ENCODE data around the gene CRYBB1.

Gene CRYBB1

DNA sequence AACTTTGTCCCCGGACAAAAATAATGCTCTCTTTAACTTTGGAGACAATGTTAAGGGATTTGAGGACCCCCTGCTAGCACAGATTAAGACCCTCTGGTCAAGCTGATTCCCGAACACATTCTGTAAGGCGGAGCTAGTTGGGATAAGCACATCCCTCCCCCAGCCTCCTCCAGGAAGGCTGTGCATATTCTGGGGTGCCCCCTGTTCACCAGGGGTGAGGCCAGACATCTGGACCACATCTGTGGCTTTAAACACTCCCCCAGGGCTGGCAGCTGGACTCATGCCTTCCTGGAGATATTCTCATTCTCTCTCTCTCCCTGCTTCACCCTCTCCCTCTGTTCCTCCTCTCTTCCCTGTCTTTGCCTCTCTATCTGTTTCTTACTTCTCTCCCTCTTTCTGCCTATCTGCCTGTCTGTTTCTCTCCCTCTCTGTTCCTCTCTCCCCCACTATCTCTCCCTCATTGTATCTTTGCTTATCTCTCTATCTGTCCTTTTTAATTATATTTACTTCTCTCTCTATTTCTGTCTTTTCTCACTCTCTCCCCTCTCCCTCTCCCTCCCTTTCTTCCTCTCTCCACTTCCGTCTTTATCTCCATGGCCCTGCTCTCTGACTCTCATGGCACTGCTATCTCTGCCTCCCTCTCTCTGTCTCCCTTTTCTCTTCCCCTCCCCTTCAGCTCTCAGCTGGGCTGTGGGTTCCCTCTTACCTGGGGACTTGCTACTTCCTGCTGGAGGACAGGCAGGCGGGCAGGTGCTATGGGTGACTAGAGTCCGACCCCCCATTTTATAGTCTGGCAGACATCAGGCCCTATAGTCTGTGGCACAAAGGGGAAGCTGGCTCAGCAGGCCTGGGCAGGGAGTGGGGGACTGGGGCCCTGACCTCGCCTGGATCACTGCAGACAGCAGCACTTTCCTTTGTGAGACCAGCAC lies at the start of gene CRYBB1:
Gene CRYBB1, minus strand, starts transcription at position 757 of the 929 bp plus-strand sequence. CDS start 1,708 bp downstream, outside the sequence.
- DNase-seq = no peak

DNA sequence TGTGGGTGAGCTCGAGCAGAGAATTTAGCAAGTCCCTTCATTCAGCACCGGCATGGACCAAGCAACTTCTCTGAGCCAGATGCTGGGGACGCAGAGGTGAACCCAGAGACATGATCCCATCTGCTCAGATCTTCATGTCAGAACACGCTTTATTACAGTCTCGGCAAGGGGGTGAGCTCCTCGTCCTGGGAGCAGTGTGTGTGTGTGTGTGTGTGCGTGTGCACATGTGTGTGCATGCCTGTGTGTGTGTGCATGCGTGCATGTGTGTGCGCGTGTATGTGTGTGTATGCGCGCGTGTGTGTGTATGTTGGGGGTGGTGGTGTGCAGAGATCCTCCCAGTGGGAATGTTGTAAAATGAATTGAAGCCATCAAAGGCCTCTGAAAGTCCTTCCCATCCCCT lies 49.3 kb upstream of the CRYBB1 start:
- no peak for DNase-seq

DNA sequence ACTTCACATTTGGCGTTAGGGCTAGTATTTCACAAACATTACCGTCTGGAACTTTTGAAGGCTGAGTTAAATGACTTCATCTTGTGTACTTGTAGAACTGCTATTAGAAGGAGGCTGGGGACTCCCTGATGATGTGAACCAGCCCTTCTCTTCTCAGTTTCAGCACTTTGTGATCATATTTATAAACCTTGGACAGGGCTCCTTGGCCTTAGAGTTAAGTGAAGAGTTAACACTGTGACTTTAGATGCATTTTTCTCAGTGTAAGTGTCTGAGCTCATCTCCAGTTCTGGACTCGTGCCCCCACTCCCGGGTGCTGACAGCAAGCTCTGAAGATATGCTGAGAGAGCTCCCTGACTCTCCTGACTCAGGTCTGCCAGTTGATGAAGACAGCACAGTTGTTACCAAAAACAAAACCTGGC lies 48.0 kb upstream of the CRYBB1 start:
- no peak for DNase-seq

DNA sequence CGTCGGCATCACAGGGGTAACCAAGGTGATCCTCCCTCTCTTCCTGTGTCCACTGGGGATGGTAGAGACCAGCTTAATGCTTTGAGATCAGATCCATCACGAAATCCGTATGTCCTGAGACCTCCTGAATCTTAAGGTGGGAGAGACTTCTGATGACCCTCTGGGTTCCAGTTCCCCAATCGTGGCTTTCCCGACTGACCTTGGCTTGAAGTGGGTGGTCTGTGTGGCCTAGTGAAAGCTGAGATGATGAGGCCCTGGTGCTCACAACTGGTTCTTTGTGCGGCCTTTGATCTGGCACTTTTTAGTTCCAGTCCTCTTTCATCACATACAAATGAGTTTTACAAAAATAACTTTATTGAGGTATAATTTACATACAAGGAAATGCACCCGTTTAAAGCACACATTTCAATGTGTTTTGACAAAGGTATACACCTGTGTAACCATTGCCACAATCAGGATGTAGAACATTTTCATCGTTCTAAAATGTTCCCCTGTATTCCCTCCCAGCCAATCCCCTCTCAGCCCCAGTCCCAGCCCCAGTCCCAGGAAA lies 45.6 kb upstream of the CRYBB1 start:
- no peak for DNase-seq

DNA sequence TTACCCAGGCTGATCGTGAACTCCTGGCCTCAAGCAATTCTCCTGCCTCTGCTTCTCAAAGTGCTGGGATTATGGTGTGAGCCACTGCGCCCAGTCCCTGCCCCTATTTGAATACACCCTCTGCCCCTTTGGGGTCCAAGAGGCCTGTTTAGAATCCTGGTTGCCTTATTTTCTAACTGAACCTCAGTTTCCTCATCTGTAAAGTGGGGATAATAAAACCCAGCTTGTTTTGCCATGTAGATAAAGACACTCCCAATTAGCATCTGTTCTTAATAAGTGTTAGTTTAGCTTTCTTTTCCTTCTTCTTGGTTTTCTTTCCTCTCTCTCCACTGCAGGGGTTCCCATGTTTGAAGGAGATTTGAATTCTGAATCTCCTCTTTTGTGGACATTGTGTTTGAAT lies 44.3 kb upstream of the CRYBB1 start:
- no peak for DNase-seq

DNA sequence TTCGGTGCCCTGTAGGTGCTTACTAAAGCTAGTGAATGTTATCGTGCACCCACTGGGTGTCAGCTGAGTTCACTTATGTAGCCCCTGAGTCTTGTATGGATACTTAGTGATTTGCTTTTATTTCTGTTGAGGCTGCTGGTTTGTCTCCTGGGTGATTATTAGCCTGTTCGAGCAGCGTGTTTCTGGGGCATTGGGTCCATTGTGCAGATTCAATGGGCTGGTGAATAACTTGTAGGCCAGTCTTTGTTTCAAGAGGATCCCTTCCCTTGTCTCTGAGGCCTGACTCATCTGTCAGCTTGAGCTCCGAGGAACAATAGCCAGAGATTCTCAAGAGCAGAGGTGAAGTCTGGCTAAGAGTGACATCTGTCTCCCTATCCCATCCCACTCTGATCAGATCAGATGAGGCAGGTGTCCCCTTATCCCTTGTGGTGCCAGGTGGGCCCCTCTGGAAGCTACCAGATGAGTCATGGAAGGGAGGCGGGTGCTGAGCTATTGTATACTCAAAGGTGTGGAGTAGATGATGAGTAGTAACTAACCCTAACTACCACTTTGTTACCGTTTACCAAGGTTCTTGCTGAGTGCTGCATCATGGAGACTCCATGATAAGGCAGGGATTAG lies 43.2 kb upstream of the CRYBB1 start:
- no peak for DNase-seq

DNA sequence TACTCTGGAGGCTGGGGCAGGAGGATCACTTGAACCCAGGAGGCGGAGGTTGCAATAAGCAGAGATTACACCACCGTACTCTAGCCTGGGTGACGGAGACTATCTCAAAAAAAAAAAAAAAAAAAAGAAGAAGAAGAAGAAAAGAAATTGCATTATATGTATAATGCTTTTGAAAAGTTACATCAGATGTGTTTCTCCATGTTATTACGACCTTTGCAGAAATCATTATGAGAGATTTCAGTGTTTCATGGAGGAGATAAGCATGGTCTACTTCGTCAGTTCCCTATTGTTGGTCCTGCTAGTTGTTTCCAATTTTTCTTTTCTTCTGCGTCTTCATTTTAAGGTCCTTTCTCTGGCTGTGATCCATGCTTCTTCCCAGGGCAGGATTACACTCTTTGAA lies 42.5 kb upstream of the CRYBB1 start:
- no peak for DNase-seq

DNA sequence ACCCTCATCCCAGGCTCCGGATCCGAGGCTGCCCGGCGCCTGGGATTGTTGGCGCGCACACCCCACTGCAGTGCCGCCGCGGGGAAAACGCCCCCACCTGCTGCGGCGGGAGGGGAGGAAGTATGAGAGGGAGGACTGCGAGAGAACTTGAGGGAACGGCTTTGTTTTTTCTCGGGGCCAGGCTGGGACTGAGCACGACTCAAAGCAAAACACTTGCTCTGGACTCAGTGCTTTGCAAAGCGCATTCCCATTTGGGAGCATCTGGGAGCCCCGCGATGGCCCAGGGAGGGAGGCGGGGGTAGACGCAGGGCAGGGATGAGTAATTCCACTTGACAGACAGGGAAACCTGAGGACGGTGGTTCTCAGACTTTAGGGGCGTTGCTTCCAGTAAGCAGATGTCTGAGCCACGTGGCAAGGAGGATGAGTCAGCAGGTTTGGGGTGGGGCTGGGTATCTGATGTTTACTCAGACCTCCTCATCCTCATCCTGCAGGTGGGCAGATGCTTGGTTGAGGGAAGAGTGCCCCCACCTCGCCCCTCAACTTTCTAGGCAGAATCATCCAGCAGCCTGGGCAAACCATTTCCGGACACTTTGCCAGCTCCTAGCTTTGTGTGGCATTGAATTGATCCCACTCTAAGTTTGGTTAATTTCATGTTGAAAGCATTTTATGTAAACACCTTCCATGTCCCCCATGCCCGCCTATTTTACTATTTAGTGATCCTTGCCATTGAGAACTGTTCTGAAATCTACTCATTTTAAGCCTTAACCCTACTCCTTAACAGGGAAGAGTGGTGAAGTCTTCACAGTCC lies 41.0 kb upstream of the CRYBB1 start:
- DNase-seq = peak; percentile 85

DNA sequence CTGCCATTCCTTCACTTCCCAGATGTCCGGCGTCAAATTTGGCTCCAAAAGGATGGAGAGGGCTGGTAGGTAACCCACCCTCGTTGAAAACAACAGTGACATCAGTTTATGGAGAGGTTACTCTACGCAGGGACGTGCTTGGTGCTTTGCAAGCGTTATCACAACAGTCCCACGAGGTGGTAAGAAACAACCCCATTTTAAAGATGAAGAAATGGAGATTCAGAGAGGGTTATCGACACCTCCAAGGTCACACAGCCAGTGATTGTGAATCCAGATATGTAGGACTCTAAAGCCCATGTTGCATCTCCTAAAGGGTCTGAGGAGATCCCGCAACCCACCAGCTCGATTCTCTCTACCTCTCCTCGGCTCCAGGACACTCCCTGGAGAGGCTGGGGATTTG lies 40.3 kb upstream of the CRYBB1 start:
- DNase-seq = no peak

DNA sequence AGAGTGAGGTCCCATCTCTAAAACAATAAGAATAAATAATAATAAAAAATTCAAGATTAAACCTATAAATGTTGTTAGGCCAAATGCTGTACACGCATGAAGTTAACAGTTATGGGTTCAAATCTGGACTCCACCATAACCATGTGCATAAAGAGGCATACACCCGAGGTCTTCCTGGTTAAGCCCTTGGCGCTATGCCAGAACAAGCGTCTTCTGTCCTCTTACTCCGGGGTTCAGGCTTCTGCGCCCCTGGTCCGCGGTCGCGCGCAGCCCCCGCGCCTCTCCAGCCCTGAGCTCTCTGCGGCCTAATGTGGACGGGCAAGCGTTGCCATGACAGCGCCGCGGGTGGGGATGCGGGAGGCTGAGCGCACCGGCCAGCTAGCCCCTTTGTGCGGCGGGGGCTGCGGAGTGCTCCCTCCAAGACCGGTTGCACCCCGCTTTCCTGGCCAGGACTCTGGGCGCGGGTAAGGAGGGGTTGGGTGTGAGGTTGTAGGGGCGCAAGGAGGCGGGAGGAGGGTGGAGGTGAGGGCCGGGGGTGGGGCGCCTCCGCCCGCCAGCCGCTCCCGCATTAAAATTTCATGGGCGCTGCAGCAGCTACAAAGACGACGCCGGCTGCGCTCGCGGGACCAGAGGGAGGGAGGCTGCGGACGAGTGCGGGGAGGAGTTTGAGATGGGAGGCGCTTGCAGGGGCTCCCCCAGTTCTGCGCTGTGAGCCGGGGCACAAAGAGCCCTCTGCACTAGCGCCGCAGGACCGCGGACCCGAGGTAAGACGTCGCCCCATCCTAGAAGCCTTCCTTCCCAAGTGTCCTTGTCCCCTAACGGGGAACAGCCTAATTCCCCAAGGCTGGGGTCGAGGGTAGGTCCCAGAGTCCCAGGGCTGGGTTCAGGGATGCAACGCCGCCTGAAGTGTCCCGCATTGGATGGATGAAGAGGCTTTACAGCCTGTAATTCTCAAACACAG lies 39.3 kb upstream of the CRYBB1 start, which contains the start of gene MIAT:
Gene MIAT, plus strand, starts transcription at position 698 of the 961 bp plus-strand sequence.
- DNase-seq = peak; percentile 74

DNA sequence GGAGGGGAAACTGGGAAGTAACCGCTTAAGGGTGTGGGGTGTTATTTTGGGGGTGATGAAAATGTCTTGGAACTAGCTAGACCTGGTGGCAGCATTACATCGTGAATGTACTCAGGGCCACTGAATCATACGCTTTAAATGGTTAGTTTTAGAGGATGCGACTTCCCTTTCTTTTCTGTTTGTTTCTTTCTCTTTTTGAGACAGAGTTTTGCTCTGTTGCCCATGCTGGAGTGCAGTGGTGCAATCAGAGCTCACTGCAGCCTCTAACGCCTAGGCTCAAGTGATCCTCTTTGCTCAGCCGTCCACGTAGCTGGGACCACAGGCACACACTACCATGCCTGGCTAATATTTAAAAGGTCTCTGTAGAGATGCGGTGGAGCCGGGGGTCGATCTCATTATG lies 34.0 kb upstream of the CRYBB1 start:
- no peak for DNase-seq

DNA sequence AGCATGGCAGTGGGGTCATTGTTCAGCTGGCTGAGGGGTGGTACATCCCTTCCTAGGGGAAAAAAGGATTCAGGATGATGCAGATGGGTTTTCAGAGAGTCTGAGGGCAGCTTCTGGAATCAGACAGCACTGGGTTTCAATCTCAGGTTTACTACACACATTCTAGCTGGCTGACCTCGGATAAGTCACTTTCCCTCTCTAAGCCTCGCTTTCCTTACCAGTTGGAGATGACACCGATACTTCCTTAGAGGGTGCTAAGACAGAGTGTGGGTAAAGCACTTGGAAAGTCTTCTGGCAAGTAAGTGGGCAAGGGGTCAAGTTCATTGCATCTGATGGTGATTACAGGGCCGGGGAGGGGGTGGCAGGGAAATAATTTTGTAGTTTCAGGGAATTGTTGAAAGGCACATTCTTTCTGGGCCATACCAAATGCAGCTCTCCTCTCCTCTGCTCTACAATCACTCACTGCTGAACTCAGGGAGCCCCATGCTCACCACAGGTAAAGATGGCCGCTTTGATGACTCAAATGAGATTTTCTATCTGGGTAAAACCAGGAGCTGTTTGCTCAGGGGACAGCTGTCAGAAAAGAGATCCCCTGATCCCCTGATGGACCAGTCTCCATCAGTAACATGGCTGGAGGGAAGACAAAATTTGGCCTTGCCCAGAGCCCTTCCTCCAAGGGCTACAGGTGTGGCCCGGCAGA lies 33.0 kb upstream of the CRYBB1 start:
- no peak for DNase-seq

DNA sequence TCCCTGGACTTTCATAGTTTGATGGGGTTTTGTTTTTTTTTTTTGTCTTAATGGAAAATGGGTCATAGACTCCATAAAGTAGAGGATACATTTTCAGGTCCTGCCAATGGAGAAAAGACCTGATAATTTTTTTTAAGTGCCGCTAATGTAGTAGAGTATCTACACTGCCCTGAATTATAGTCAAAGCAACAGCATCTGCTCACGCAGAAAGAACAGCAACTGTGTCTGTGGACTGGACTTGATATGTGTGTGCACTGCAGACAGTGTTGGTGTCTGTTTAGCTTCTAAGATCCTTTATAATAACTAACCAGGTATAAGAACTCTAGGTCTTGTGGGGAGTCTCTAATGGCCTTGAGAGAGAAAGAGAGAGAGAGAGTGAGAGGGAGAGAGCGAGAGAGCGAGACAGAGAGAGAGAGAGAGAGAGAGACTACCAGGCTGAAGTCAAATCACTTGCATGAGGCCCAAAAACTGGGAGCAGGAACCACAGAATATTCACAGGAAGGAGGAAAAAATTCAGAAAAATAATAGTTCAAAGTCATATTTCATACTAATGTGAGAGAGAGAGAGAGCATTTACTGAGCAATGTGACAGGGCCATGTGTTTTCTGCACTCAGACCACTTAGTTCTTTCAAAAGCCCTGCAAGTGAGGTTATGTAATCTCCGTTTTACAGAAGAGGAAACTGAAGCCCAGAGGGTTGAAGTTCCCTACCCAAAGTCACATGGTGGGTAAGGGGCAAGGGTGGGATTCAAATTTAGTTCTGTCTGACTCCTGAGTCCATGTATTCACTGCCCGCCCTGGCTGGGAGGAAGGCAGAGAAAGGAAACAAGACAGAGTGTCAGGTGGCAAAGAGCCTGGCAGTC lies 30.9 kb upstream of the CRYBB1 start:
- no peak for DNase-seq

DNA sequence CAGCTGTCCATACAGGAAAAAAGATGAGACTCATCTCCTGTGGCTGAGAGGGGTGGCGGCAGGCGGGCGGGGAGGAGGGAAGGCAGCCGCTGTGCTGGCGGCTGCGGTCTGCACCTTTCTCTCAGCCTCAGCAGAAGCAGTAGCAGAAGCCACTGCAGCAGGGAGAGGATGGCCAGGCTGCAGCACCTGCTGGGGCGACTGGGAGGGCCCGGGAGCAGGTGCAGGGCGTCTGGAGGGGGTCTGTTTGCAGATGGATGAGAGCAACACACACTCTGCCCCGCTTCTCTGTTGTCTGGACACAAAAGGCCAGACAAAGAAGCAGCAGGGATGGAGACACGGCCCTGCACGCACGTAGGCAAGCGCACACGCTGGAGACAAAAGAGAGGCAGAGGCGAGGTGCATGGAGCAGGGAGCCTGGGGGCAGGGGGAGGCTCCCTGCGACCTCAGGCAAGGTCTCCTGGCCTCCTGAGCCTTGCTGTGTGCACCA lies 30.2 kb upstream of the CRYBB1 start:
- DNase-seq = peak; percentile 40

DNA sequence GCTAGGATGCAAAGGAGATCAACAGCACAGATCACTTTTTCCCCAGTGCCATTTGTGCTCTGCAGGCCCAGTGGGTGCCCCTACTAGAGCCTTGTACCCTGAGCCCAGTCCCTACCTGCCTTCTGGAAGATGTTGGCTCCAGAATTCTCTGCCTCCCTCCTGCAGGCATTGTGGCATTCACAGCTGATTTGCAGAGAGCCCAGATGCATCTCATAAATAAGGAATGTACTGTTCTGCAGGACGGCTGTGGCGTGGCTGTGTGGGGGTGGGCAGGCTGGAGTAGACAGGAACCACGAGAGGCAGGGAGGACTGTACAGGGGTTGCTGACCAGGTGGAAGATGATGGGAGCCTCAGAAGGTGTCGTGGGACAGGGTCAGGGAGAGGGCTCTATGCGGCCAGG lies 28.3 kb upstream of the CRYBB1 start:
- DNase-seq = no peak

DNA sequence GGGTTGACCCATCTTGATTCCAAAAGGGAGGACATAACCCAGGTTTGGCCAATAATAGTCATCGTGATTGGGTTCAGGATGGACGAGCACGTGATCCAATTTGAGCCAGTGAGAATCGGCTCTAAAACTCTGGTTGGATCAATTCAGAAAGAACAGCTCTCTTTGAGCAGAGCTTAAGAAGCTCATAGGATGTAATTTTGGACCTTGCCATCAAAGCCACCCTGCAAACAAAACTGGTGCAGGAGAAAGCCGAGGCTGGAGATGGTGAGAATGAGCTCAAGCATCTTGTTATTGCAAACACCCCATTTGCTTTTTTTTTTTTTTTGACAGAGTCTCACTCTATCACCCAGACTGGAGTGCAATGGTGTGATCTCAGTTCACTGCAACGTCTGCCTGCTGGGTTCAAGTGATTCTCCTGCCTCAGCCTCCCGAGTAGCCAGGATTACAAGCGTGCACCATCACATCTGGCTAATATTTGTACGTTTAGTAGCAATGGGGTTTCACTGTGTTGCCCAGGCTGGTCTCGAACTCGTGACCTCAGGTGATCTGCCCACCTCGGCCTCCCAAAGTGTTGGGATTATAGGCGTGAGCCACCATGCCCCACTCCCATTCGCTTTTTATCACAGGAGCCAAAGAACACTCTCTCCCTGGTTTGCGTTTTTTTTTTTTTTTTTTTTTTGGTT lies 25.7 kb upstream of the CRYBB1 start:
- DNase-seq = no peak

DNA sequence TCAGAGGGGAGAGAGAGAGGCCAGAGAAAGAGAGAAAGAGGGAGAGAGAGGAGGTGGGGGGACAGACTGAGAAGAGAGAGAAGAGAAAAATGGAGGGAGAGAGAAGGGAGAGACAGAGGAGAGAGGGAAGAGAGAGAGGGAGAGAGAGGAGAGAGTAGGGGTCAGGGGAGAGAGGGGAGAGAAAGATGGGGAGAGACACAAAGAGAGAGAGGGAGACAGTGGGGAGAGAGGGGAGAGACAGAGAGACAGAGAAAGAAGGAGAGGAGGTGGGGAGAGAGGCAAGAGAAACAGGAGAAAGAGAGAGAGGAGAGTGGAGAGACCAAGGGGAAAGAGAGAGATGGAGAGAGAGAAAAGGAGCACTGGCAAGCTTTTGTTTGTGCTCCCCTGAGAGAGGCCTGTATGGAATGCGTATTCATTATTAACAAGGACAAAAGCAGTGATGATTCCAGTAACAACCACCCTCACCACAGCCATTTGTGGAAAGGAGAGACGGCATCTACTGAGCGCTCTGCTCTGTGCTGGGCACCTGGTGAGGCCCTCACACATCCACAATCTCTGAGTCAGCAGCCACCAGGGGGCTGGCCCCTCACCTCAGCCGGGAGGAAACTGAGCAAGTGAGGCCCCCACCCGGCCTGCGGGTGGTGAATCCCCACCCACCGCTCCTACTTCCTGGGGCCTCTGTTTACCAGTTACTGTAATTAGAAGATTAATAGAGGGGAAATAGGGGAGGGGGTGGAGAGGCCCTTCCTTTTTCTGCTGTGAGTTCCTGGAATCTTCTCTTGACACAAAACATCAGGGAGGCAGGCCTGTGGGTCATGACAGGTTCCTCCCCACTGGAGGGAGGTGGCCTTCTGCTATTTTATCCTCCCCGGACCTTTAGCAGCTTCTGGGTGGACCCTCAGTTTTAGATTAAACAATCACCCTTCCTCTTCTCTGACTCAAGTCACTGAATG lies 24.9 kb upstream of the CRYBB1 start:
- peak; percentile 85 for DNase-seq

DNA sequence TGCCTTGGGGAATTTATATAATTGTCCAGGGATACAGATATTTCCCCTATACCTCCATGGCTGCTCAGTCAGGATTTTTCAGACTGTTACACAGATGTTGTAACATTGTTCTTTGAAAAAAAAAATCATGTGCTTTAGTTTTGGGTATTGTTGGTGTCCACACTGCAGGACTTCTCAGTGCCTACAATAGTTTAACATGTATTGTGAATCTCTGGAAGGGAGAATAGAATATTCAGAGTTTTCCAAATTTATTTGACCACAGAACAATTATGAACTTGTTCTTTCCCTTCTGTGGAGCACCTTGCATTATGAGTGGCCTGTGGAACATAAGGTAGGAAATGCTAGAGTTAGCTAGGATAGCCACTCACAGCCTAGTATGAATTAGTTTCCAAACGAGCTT lies 18.5 kb upstream of the CRYBB1 start:
- DNase-seq = no peak
